Measurements from ENCODE around the gene GPT2.

Gene GPT2

GRCh38 chr16:46976550-46976949 is 92.4 kb downstream of the GPT2 start:
- TF ChIP-seq ZFX (IDR thresholded peaks at IDR 0.05), result no peak
- TF ChIP-seq, protein P1, sequence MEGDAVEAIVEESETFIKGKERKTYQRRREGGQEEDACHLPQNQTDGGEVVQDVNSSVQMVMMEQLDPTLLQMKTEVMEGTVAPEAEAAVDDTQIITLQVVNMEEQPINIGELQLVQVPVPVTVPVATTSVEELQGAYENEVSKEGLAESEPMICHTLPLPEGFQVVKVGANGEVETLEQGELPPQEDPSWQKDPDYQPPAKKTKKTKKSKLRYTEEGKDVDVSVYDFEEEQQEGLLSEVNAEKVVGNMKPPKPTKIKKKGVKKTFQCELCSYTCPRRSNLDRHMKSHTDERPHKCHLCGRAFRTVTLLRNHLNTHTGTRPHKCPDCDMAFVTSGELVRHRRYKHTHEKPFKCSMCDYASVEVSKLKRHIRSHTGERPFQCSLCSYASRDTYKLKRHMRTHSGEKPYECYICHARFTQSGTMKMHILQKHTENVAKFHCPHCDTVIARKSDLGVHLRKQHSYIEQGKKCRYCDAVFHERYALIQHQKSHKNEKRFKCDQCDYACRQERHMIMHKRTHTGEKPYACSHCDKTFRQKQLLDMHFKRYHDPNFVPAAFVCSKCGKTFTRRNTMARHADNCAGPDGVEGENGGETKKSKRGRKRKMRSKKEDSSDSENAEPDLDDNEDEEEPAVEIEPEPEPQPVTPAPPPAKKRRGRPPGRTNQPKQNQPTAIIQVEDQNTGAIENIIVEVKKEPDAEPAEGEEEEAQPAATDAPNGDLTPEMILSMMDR (conservative IDR thresholded peaks at IDR 0.05), result no peak
- H3K27ac ChIP-seq, result peak overlapping the region; percentile 58; the same call in 1 of the 2 replicates

All from C4-2B (cell line).